HCEC 1CT (cell line): ENCODE data around the gene CDKL5.

Experiments
- DNase-seq: peaks from one replicate; pipeline ENCODE4 v3.0.0-alpha.2; 2017

CDKL5 gene

DNA sequence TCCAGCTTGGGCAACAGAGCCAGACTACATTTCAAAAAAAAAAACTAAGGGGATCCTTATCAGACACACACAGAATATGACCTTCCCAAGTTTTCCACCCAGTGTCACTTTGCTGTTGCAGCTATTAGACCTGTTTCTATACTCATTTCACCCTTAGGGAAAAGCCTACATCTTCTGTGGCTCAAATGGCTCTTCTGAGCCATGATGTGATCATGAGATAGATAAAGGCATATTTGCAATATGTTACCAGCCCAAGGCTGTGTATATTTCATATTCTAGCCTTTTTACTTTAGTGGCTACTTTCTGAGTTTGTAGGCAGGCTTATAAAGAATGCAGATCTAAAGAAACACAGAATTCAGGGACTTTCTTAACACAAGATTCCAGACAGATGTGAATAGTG is 227.2 kb downstream of the CDKL5 start:
- DNase-seq, result no peak

DNA sequence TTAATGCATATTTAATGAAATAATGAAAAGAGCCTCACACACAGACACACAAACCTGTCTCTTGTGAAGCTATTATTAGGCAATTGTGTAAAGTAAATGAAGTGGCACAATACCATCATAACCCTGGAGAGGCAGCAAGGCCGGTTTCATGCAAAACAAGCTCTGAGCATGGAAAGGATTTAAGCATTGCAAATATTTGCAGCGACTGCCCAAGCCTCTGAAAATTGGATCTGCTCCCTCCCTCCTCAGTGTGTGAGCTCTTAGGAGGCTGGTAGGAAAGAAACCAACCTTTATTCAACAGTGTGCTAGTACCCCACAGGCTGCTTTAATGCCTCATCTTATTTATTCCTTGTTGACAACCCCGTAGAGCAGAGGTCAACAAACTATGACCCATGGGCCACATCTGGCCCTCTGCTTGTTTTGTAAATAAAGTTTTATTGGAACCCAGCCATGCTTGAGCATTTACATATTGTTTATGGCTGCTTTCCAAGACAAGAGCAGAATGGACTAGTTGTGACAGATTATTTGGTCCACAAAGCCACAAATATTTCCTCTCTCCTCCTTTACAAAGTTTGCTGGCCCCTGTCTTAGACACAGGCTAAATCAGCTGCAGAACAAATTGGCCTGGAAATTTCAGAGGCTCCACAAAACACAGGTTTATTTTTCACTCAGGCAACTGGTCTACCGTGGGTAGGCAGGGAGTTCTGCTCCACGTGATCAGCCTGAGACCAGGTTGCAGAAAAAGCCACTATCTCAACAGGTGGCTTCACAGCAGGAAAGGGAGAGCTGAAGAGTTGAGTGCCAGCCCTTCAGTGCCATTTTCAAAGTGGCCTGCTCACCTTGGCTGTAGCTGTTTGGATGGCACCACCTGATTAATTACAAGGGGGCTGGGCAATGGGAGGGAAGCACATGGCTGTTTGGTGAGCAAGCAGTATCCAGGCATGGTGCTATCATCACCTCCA is 229.7 kb downstream of the CDKL5 start:
- no peak for DNase-seq

DNA sequence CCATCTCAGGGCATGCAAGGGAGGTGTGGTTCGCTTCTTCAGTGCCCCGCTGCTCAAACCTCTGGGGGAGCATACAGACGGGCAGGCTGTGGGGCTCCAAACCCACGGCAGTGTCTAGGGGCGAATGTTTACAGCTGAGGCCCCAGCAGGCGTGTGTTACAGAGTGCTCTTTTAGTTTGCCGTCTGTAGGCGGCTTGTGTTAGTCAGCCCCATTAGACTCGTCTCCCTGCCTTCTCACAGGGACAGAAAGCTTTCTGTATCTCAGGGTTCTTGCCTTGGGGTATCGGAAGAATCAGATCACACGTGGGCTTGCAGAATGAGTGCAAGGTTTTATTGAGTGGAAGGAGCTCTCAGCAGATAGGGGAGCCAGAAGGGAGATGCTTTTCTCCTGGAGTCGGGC is 235.9 kb downstream of the CDKL5 start:
- no peak for DNase-seq

DNA sequence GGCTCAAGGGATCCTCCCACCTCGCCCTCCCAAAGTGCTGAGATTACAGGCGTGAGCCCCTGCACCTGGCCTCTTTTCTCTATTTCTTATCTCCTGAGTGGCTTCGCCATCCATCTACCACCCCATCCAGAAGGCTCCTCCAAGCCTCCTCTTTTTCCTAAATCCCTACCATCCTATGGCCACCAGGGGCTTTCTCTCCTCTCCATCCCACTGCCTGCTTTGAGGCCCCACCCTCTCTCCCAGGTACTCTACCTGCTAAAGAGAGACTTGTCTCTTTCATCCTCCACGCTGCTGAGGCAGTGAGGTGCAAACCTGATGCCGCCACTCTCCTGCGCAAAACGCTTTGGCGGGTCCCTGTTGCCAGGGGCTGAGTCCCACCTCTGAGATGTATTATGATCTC is 239.5 kb downstream of the CDKL5 start:
- DNase-seq, result no peak

DNA sequence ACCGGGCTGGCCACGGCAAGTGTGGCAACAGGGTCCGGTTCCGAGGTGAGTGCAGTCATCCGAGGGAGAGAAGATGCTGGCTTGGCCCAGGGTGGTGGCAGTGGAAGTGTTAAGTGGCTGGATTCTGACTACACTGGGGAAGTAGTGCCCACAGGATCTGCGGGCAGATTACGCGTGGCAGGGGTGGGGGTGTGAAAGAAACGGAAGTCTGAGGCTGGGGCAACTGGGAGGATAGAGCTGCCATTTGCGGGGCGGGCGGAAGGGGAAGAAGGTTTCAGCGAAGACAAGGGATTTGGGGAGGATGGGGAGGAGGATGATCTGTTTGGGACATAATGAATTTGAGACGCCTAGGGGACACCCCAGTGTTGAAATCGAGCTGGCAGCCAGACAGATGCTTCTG is 241.2 kb downstream of the CDKL5 start:
- no peak for DNase-seq

DNA sequence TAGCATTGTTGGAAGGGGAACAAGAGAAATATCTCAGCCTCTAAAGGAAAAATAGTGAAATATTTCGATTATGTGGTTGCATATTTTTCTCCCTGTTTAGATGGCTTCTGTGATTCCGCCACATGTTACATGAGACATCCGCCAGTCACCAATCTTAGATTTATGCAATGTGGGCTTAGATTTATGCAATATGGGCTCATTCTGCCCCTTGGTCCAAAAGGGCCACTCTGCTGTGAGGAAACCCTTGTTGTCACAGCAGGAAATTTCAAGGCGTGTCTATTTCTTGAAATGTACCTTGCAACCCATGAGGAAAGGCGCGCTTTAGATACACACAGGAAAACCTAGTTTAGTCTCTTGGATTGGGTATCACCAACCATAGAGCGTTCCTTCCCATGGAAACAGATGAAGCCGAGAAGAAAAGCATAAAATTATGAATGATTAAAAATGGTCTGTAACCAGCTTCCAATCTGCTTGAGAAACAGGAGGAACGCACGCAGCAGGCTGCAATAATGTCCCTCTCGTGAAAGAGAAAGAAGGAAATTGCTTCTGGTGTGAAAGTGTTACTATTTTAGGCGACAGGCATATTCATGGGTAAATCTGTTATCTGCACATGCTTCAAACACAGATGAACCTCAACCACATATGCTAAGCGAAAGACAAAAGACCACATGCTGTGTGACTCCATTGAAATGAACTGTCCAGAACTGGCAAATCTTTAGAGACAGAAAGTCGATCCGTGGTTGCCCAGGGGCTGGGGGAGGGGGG is 242.8 kb downstream of the CDKL5 start:
- no peak for DNase-seq

DNA sequence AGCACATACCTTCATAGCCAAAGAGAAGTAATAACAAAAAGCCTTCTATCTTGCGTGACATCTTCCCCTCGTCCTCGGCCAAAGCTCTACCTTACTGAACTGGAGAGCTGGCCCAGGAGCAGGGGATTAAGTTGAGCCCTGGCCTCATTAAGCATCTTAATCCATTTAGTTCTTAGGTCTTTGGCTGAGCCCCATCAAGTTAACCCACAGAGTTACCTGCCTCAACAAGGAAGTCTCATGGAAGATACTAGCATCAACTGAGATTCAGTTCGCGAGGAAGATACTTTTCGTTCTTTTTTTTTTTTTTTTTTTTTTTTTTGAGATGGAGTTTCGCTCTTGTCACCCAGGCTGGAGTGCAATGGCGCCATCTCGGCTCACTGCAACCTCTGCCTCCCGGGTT is 246.6 kb downstream of the CDKL5 start, which contains the start of gene RS1:
Gene RS1 (minus strand): TSS at position 101 of the 400 bp plus-strand sequence. CDS start 40 bp downstream, at position 61.
- DNase-seq, result no peak

DNA sequence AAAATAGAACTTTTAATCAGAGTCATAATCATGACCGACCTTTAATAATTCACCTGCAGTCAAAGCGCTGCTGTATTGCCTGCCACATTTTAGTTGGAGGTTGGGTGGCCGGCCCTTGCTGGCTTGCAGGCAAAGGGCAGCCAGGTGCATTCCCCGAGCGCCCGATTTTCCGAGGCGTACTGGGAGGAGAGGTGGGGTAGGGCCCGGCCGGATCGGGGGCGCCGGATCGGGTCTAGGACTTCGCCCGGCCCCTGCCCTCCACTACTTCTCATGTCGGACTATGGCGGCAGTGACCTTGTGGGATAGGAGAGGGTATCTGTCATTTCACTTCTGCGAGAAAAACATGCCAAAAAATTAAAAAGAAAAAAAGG is 249.0 kb downstream of the CDKL5 start:
- no peak for DNase-seq

DNA sequence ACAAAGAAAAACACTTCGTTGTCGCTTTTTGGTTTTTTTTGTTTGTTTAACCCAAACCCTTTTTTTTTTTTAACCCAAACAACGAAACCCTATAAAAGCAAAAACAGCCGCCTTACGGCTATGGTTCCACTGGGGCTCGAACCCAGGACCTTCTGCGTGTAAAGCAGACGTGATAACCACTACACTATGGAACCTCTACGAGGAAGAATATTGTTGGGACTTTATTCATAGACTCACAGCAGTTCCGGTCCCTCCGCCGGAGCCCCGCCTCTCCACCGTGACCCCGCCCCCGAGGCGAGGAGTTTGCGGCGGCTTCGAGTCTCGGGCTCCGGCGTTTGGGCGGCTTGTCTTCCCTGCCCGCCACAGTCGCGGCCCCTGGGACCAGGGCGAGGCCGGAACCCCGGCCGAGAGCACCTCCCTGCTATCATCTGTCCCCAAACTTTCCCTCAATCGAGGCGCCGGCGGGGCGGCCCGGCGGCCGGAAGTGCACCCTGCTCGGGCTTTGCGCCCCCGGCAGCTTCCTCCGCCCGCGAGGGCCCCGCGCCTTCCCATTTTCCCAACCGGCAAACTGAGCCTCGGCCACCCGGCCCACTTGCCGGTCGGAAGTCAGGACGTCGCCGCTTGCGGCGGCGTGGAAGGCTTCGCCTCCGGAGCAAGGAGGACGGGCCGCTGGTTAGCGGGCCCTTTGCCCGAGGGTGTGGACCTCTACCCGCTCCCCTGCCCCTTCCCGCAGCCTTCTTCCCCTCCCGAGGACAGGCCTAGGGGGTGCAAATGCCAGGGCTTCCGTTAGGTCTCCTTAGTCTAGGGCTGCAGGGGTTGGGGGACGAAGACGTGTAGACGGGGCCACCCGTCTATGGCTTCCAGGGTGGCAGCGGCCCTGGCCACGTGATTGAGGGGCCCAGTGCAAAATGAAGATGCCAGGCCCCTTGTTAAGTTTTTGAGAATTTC is 249.7 kb downstream of the CDKL5 start:
- peak; percentile 40 for DNase-seq

DNA sequence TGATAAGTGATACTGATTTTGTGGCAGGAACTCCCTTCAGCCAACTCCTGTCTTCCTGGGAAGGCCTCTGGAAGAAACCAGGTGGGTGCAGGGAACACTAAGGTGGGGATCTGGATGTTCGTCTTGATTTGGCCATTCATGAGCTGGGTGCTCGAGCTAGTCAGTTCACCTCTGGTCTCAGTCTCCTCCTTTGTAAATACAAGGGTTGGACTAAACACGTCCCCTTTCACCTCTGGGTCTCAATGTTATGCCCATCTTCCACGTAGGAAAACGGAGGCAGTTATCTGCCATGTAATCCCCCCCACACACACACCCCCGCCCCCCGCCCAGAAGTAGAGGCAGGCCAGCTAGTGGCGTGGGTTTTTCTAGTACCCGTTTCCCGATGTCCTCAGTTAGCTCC is 250.6 kb downstream of the CDKL5 start:
- DNase-seq, result no peak

DNA sequence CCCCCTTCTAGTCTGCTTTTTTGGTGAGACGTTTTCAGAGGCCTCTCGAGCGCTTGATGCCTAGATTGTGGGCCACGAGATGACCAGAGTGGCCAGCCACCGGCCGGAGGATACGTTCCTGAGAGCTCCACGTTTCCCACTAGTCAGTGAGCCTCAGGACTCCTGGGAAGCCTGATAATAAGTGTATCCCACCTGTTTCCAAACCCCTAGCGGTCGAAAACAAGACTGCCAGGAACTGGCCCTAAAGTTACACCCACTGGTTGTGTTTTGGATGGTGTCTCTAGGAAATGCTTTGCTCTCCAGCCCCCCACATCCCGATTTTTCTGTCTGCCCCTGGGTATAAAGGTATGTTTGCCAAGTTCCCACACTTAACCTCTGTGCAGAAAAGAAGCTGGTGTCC is 251.1 kb downstream of the CDKL5 start:
- DNase-seq, result no peak

DNA sequence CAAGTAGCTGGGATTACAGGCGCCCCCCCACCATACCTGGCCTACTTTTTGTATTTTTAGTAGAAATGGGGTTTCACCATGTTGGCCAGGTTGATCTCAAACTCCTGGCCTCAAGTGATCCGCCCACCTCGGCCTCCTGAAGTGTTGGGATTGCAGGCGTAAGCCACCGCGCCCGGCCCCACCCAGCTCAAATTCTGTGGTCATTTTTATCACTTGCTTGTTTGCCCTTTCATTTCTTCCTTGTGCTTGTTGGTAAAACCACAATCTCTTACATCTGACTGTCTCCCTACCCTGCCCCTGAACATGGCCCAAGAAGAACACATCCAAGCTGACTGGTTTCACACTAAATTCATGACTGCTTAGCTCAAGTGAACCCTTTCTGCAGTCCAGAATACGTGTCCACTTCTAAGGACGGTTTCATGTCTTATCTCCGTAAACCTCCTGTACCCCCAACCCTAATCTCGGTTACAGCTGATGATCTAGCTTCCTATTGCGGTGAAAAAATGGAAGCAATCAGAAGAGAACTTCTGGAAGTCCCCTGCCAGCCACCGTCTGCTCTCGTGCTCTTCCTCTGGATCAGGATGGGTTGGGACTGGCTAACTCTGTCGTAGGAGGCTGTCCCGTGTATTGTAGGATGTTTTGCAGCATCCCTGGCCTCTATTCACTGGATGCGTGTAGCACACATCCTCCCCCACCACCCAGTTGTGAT is 251.9 kb downstream of the CDKL5 start:
- no peak for DNase-seq

DNA sequence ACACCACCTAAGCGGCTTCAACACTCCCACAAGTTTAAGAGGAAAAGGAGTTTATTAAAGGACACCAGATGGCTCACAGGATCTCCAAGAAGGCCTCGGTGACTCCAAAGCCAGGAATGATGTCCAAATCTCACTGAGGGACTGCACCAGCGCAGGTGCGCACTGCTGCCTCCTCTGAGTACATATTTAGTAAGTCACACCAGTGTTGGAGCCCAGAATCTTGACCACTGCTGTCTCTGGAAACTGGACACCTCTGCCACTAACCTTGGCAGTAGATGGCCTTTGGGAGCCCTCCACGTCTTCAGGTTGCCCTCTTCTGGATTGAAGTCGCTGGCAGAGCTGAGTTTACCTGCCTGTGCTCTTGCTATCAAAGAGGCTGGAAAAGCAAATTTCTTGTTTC is 256.6 kb downstream of the CDKL5 start:
- no peak for DNase-seq

DNA sequence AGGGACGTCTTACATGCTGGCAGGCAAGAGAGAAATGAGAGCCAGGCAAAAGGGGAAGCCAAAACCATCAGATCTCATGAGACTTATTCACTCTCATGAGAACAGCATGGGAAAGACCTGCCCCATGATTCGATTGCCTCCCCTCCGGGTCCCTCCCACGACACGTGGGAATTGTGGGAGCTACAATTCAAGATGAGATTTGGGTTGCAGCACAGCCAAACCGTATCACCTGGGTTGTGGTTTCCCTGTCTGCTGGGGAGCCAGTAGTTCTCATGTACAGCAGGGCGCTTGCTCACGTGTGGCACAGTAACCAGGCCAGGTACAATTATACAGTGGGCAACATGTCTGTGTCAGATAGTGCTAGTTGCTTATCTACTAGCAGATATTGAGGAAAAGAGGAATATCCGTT is 257.6 kb downstream of the CDKL5 start:
- DNase-seq, result no peak

DNA sequence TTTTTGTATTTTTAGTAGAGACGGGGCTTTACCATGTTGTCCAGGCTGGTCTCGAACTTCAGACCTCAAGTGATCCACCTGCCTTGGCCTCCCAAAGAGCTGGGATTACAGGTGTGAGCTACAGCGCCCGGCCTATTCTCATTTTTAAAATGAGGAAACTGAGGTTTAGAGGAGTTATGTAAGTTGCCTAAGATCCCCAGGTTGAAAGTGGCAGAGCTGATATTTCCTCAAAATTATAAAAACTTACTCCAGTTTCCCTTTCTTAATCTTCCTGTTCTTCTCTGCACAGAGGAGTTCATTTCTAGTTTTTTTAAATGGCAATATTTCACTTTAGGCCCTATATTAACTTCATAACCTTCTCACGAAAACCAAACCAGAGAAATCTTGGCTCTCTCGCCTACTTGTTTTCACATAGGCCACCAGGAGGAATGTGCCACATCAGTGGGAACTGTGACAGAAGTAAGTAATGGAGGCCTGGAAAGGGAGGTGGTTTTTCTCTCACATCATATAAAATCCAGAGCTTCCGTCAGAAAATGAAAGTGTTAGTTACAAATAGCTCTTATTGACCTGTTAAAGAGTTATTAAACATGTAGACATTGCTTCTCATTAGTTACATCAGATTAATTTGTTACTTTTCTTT is 262.6 kb downstream of the CDKL5 start:
- no peak for DNase-seq

DNA sequence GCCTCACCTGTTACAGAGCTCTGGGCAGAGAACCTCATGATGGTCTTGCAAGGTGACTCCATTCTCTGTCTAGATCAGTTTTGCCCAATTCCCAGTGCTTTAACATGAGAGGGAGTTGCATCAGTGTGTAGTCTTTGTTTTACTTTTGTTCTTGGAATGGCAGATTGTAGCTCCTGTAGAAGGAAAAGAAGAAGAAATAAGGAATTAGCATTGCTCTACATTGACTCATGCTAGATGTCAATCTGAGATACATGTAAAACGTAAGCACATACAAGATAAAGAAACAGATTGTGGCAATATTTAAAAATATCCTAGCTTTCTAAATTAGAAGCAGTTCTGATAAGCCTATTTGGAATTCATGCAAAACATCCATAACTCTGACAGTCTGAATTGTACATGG is 266.0 kb downstream of the CDKL5 start:
- DNase-seq, result no peak

DNA sequence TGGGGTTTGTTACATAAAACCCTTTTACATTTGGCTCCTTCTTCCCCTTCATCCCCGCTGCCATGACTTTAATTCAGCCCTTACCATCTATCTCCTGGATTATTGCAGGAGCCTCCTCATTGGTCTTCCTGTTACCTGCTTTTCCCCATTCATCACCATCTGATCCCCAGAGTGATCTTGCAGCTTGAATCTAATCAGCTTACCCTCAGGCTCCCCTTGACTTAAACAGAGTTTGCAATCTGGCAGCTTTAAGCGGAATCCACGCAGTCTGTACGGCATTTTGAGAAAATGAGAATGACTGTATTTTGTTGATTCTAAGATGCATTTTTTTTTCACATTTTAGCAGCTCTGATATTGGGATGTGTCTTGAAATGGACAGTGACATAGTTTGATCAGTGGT is 267.1 kb downstream of the CDKL5 start:
- DNase-seq, result no peak

DNA sequence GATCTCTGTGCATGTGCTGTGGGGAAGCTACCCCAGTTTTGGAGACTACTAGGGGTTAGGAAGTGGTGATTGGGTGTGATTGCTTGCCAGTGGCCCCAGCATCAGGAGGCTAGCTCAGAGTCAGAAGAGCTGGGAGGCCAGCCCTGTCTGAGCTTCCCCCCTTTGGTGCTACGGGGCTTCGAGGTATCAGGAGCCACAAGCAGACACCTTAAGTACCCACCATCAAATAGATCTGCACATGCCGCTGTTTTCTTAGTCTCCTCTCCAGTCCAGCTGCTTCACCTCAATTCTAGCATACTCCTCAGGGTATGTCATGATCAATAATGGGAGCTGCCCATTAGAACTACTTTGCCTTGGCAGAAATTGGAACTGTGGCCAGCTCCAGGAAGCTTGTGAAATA is 271.2 kb downstream of the CDKL5 start:
- DNase-seq, result no peak

DNA sequence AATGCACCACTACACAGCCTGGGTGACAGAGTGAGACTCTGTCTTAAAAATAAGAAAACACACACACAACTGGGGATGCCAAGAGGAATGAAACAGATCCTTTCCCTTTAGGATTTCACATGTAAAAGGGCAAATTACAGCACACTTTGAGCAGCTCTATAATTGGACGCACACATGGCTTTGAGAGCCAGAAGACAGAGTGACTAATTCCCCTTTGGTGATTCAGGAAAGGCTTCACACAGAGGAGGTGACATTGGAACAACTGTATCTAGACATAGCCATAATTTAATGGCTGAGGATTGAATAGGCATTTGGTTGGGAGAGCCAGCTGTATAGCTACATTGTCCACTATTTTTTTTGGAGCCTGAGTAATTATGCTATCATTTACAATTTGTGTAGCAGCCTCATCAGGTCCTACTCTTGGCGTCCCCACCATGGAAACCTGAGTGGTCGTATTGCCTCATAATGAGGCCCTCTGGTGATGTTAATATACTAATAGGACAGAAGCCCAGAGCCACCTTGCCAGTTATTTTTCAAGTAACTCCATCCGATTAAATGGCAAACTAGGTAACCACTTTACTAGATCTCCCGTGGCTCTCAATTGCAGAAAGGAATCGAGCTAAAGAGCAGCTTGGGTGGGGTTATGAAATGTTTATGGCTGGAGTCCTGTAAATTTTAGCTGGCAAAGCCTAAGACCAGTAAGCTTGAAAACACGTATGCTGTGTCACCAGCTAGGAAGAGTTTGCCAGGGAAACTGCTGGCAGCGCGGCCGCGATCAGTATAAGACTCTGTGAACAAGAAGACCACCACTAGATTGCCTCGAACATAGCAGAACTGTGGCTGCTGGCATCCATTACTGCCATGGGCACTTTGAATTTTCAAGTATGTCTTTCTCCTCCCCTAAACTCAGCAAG is 273.6 kb downstream of the CDKL5 start:
- DNase-seq, result no peak

DNA sequence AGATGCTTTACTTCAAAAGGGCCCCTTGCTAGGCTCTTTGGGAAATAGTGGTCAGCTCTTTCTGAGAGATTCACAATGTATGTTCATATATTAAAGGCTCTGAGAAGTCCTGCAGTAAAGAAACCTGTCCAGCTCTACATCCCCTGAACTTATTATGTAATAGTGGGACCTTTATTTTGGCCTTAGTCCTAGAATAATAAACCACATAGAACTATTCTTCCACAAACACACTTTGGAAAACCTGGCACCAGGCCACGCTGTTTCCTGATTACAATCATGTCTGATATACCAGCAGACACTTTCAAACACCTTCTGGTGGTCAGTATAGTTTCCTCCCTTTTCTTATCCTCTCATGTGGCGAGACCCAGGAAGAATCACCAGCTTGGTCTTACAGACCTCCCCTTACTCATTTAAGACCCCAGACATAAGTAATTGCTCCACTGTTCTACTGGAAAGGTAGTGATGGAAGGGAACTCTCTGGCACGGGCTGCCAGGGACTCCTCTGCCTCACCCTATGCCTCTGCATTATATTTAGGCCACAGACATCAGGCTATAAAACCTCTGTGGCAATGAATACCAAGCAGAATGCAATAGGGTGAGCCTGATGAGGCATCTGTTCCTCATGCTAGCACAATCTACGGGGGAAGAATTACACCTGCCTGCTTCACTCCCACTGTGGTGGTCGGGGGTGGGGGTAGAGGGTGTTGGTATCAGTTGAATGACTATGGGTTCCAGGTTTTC is 276.4 kb downstream of the CDKL5 start:
- no peak for DNase-seq
